GM19455 (cell line): Measurements from ENCODE around the gene PGPEP1.
"Not testable (repeated sequence)": the region's sequence is repeated elsewhere in the genome, so short reads cannot be mapped to it uniquely, and the experiment has no call there.

Experiments
- ATAC-seq: cut with Tn5 transposase; IDR thresholded peaks from one replicate; pipeline ENCODE4 v1.9.1; 2021; ENCODE audit not compliant: unreplicated experiment

PGPEP1 gene

DNA sequence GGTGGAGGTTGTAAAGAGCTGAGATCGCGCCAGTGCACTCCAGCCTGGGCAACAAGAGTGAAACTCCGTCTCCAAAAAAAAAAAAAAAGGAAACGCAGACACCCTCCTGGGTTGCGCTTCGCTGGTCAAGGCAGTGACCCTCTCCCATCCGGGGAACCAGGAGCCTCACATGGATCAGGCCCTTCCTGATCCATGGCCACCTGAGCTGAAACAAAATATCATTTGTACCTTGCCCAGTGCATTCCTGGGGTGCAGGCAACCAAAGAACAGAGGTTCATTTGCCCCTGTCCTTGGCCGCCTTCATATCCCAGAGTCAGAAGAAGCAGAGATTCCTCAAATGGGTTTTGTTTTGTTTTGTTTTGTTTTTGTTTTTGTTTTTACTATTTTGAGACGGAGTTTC lies 9.5 kb upstream of the PGPEP1 start:
- ATAC-seq: no peak

DNA sequence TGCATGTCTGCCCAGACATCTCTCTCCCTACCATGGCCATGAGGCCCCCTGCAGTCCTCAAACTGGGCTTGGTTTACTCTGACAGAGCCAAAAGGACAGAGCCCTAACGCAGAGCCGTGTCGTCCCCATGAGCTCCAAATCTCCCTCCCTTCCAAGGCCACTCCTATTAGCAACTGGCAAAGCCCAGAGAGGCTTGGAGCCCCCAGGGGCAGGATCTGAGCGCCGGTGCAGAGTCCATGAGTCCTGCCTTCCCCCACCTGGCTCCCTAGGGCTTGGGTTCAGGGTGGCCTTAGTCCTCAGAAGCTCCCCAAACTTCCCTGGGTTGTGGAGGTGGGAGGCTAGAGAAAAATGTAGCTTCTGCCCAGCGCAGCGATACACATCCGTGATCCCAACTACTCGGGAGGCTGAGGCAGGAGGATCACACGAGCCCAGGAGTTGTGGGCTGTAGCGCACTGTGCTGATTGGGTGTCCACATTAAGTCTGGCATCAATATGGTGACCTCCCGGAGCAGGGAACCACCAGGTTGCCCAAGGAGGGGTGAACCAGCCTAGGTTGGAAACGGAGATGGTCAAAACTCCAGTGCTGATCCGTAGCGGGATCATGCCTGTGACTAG lies 7.4 kb upstream of the PGPEP1 start:
- ATAC-seq: no peak

DNA sequence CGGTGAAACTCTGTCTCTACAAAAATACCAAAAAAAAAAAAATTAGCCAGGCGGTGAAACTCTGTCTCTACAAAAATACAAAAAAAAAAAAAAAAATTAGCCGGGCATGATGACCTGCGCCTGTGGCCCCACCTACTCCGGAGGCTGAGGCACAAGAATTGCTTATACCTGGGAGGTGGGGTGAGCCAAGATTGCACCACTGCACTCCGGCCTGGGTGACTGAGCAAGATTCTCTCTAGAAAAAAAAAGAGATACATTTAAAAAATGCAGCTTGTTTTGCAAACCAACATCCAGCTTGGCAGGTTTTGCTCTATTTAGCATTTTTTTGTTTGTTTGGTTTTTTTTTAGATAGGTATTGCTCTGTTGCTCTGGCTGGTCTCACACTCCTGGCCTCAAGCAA lies 6.7 kb upstream of the PGPEP1 start:
- ATAC-seq: no peak

DNA sequence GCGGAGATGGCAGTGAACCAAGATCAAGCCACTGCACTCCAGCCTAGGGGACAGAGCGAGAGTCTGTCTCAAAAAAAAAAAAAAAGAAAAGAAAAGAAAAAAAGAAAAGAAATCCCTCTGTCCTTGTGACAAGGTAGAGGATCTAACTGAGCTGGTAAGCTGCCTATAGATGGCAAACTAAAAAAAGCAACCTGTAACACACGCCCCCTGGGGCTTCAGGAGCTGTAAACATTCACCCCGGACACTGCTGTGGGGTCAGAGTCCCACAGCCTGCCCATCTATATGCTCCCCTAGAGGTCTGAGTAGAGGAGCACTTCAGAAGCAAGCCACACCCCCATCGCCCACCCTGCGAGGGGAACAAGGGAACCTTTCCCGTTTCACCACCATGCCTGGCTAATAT lies 4.3 kb upstream of the PGPEP1 start:
- no peak for ATAC-seq

DNA sequence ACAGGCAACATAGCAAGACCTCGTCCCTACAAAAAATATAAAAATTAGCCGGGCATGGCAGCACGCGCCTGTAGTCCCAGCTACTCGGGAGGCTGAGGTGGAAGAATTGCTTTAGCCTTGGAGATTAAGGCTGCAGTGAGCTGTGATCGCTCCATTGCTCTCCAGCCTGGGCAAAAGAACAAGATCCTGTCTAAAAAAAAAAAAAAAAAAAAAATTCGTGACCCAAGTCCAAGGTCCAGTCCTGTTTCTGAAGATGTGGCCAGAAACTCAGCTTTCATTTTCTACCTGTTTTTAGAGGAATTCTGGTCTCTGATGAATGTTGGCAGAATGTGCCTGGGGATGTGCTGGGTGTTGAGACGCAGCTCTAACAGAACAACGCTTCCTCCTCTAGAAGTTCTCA lies 1.9 kb upstream of the PGPEP1 start:
- ATAC-seq: no peak

DNA sequence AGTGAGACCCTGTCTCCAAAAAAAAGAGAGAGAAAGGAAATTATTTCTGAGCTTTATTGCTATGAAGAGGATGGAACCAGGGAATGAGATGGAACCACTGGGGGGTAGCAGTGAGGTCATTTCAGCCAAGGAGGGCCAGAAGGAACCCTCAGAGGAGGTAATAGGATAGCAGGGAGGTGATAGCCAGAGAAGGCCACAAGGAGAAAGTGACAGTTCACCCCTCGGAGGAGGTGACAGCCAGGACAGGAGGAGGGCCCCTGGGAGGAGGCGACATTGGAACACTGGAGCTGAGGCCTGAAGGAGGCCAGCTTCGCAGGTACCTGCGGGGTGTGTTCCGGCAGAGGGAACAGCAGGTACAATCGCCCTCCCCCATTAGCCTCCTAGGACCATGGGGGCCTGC lies 675 bp upstream of the PGPEP1 start:
- ATAC-seq: no peak

DNA sequence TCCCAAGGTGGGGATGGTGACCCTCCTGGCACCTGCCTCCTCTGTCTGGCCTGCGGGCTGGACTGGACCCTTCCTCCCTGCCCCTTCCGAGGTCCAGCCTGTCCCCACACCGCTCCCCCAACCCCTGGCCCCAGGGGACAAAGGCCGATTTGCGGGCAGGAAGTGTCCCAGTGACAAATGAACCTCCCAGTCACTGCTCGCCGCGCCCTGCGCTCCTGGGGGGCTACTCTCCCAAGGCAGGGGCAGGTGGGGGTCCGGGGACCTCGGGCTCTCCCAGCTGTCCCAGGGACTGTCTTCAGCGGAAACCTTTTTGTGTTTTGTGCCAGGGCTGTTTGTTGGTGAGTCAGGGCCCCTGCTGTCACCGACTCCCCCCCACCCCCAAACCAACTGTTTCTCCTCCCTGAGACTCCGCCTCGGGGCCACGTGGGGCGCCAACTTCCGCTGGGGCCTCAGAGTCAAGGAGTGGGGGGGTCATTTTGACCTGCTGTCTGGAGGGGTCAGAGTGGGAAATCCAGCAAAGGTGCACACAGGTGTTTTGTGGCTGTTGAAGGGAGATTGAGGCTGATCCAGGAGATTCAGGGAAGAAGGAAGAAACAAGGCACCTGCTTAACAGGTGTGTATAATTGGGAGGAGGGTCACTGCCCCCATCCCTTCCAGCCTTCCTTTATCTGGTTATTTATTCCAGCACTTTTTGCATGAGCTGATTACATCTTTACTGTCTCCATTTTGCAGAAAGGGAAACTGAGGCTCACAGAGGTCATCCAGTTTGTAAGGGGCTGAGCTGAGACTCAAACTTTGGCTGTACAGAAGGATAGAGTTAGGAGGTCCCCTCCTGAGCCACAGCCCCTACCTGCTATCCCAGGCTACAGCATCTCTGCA lies 831 bp downstream of the PGPEP1 start:
- peak; percentile 49 for ATAC-seq

DNA sequence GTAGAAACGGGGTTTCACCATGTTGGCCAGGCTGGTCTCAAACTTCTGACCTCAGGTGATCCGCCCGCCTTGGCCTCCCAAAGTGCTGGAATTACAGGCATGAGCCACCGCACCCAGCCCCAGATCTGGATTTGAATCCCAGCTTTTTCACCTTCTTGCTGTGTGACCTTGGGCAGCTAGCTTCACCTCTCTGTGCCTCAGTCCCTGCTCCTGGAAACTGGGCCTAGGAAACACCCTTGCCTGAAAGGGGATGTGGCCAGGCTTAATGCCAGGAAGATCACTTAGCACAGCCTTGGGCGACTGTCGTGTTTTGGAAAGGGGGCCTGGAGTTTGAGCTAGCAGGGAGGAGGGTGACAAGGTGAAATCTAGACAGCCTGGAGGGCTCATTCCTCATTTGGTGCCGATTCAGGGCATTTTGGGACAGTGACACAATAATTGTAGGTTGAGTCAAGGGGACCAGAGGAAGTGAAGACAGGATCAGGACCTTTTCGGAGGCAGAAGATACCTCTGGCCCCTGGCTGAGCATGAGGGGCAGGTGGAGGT lies 1.8 kb downstream of the PGPEP1 start:
- ATAC-seq: no peak

DNA sequence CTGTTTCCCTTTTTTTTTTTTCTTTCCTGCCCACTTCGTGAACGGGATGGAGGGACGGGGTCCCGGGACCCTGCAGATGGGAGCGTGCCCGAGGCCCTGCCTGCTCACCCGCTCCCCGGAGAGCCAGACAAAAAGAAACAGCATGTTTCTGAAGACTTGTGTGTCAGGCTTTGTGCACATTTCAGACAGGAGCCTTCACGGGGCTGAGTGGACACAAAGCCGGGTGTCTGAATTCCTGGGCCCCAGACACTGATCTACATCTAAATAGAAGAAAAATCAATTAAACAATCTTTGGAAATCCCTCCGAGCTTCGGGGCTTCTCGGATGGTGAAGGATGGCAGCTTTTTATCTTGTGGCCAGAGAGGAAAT lies 4.2 kb downstream of the PGPEP1 start:
- no peak for ATAC-seq

DNA sequence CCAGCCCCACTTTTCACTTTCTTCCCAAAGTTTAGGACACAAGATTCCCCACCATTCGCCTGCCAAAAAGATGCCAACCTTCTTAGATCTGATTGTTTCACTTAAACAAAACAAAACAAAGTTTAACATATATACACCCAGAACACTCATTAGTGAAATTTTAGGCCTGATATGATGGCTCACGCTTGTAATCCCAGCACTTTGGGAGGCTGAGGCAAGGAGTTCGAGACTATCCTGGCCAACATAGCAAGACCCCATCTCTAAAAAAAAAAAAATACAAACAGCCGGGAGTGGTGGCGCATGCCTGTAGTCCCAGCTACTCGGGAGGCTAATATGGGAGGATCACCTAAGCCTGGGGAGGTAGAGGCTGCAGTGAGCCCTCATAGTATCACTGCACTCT lies 4.9 kb downstream of the PGPEP1 start:
- ATAC-seq: no peak

DNA sequence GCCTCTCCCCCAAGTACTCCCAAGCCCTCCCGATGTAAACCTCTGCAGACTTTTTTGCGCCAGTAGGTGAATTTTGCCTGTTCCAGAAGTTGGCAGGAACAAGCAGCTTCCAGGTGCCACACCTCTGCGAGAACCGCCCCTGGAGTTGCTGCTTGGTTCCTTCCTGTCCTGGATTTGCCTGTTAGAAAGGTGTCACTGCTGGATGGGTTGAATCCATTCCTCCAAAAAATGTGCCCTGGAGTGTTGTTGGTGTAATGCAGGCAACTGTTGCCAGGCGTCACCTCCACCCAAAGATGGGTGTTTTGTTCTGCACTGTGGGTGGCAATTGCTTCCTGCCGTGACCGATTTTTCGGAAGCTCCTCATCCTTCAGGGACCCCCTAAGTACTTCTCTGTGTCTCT lies 5.7 kb downstream of the PGPEP1 start:
- ATAC-seq: no peak

DNA sequence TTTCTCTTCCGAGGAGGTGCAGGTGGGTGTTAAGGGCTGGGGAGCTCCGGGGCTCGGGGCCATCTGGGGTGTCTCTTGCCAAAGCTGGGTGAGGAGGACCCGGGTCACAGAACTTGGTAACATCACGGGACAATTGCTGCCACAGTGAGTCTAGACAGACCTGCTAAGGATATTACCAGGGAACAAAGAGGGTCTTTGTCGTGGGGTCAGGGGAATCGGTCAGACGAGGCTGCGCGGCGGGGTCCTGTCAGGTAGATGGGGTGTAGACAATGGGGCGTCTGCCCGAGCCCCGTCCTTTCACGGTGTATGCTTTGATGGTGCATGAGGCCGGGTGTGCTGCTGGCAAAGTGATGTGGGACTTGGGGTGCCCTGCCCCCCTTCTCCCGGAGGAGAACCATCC lies 7.8 kb downstream of the PGPEP1 start:
- ATAC-seq: no peak

DNA sequence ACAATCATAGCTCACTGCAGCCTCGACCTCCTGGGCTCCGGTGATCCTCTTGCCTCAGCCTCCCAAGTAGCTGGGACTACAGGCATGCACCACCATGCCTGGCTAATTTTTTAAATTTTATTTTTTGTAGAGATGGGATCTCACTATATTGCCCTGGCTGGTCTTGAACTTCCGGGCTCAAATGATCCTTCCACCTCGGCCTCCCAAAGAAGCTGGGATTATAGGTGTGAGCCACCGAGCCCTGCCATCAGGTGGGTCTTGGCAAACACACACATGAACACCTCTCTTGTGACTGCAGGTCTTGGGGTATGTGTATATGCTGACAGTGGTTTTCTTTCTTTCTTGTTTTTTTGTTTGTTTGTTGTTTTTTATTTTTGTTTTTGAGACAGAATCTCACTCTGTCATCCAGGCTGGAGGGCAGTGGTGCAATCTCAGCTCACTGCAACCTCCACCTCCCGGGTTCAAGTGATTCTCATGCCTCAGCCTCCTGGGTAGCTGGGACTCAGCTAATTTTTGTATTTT lies 8.5 kb downstream of the PGPEP1 start:
- not testable (repeated sequence) for ATAC-seq

DNA sequence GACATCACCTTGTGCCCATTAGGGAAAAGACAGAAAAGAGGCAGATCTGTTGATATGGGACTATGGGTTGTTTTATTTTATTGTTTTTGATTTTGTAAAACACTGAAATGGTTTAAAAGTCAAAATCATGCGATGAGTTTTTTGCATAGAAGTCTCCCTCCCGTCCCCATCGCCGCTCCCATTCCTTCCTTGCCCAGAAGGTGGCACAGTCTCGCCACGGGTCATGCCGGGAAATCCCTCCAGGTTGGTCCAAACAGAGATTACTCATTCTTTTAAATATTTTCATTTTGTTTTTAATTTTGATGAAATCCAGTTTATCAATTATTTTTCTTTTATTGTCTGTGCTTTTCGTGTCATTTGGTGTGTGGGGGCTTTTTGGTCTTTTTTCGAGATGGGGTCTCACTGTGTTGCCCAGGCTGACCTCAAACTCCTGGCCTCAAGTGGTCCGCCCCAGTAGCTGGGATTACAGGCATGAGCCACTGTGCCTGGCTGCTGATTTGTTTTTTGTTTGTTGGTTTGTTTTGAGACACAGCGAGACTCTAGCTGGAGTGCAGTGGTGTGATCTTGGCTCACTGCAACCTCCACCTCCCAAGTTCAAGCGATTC lies 9.2 kb downstream of the PGPEP1 start:
- no peak for ATAC-seq

DNA sequence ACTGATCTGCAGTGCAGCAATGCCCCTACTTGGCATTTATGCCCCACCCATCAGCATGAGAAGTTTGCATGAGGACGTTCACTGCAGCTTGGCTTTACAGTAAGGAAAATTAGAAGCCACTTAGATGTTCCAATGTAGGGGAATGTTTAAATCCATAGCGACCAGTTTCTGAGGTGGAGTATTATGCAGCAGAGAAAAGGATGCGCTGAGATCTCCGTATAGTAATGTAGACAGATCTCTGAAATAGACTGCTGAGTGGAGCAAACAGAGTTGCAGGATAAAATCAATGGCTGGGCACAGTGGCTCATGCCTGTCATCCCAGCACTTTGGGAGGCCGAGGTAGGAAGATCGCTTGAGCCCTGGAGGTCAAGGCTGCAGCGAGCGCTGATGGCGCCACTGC lies 10.1 kb downstream of the PGPEP1 start:
- no peak for ATAC-seq

DNA sequence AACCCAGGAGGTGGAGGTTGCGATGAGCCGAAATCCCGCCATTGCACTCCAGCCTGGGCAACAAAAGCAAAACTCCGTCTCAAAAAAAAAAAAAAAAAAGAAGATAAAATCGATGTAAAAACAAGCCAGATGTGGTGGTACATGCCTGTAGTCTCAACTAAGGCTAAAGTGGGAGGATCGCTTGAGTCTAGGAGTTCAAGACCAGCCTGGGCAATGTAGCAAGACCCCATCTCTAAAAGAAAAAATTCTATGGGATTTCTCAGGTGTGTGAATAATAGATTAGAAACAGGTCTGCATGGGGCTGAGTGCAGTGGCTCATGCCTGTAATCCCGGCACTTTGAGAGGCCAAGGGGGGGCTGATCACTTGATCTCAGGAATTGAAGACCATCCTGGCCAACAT lies 11.1 kb downstream of the PGPEP1 start:
- no peak for ATAC-seq

DNA sequence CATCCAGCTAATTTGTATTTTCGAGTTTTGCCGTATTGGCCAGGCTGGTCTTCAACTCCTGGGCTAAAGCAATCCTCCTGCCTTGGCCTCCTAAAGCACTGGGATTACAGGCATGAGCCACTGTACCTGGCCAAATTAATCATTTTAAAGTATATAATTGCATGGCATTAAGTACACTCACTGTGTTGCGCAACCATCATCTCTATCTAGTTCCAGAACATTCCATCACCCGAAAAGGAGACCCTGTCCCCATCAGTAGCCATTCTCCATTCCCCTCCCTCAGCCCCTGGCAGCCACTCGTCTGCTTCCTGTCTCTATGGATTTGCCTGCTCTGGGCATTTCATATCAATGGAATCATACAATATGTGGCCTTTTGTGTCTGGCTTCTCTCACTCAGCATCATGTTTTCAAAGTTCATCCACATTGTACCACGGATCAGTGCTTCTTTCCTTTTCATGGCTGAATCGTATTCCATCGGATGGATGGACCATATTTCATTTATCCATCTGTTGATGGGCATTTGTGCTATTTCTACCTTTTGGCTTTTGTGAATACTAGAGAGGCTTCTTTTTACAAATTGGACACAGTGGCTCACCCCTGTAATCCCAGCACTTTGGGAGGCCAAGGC lies 13.1 kb downstream of the PGPEP1 start:
- no peak for ATAC-seq

DNA sequence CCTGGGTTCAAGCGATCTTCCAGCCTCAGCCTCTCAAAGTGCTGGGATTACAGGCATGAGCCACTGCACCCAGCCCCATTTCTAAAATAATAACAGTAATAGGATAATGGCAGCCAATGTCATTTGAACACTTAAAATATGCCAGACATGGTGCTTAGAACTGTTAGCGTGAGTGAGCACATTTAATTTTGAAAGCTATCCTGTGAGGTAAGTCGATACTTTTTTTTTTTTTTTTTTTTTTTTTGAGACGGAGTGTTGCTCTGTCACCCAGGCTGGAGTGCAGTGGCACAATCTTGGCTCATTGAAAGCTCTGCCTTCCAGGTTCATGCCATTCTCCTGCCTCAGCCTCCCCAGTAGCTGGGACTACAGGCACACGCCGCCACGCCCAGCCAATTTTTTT lies 14.3 kb downstream of the PGPEP1 start:
- not testable (repeated sequence) for ATAC-seq

DNA sequence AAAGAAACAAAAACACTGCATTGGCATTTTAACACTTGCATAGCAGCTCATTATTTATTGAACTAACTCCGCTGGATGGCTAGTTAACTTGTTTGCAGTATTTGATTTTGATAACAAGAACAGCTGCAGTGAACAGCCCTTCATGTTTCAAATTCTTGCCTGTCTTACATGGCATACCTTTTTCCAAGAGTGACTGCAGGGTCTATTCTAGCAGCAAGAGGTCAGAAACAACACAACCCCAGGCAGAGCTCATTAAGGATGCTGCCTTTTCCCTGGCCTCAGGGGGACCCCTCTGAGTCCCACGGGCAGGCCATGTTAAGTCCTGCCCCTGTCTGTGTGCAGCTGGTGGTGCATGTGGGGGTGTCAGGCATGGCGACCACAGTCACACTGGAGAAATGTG lies 16.6 kb downstream of the PGPEP1 start:
- ATAC-seq: no peak

DNA sequence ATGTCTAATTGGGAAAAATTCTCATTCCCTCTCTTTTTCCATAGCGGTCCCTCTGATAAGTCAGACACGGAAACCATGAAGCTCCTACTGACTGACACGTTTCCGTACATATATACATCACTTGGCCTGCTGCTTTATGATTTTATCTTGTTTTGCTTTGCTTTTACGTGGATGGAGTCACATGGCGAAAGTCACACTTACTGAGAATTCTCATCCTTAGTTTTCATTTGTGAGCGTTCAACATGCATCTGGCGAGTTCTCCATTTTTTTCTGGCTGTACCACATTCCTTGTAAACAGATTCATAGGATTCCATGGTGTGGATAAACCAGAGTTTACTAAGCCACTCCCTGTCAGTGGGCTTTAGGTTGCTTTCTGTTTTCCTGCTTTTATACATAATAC lies 21.2 kb downstream of the PGPEP1 start:
- ATAC-seq: no peak

DNA sequence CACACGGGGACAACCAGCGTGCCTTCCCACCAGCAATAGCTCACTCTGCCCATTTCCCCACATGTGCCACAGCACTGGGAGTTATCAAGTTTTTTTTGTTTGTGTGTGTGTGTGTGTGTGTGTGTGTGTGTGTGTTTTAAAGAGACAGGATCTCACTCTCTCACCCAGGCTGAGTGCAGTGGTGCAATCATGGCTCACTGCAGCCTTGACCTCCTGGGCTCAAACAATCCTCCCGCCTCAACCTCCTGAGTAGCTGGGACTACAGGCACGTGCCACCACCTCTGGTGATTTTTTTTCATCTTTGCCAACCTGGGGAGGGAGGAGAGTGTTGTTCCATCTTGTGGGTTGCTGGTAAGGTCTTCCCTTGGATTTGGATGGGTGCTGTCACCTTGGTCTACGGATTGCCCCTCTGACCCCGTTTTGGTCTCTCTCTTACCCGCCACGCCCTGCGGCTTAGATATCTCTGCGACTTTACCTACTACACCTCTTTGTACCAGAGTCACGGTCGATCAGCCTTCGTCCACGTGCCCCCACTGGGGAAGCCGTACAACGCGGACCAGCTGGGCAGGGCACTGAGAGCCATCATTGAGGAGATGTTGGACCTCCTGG lies 22.6 kb downstream of the PGPEP1 start:
- no peak for ATAC-seq
